KMS-11 (cell line): ENCODE results near the gene HINFP.

Source experiments
- H2AFZ ChIP-seq: fragments of 200-600 bp; sonication (generic); 2 replicates; pipeline ENCODE4 v1.6.1; 2016; ENCODE audit warnings: antibody characterized with exemption, mixed run types, low read depth
- H3K27ac ChIP-seq: fragments of 200-600 bp; sonication (generic); 2 replicates; pipeline ENCODE4 v1.6.1; 2016; ENCODE audit warnings: mild to moderate bottlenecking, mixed run types
- H3K27me3 ChIP-seq: fragments of 200-600 bp; sonication (generic); 2 replicates; pipeline ENCODE4 v1.6.1; 2017; ENCODE audit warnings: mild to moderate bottlenecking, low read depth, mixed run types, moderate library complexity; ENCODE audit not compliant: insufficient read depth
- H3K36me3 ChIP-seq: fragments of 200-600 bp; sonication (generic); 2 replicates; pipeline ENCODE4 v1.6.1; 2017; ENCODE audit warnings: mild to moderate bottlenecking, mixed run types; ENCODE audit not compliant: insufficient read depth
- H3K4me1 ChIP-seq: fragments of 200-600 bp; sonication (generic); 2 replicates; pipeline ENCODE4 v1.6.1; 2016; ENCODE audit warnings: mild to moderate bottlenecking, low read depth, mixed run types; ENCODE audit not compliant: poor library complexity, severe bottlenecking
- H3K4me2 ChIP-seq: fragments of 200-600 bp; sonication (generic); 2 replicates; pipeline ENCODE4 v1.7.0; 2016; ENCODE audit warnings: mild to moderate bottlenecking, mixed run types
- H3K4me3 ChIP-seq: fragments of 200-600 bp; sonication (generic); IDR thresholded peaks from 2 replicates; pipeline ENCODE4 v1.6.1; 2017; ENCODE audit warnings: low read depth, low read length, mixed read lengths; ENCODE audit not compliant: insufficient read depth
- H3K79me2 ChIP-seq: fragments of 200-600 bp; sonication (generic); 2 replicates; pipeline ENCODE4 v1.6.1; 2016; ENCODE audit warnings: low read depth, mixed run types; ENCODE audit not compliant: insufficient read depth
- H3K9ac ChIP-seq: fragments of 200-600 bp; sonication (generic); 2 replicates; pipeline ENCODE4 v1.6.1; 2016; ENCODE audit warnings: mild to moderate bottlenecking, mixed run types
- H4K20me1 ChIP-seq: fragments of 200-600 bp; sonication (generic); 2 replicates; pipeline ENCODE4 v1.6.1; 2016; ENCODE audit warnings: mild to moderate bottlenecking, mixed run types; ENCODE audit not compliant: insufficient read depth
- TF ChIP-seq, protein P1 (sequence below): fragments of 200-600 bp; sonication (generic); conservative IDR thresholded peaks from 2 replicates; pipeline ENCODE4 v1.6.1; 2017; ENCODE audit warnings: low read depth, mild to moderate bottlenecking, antibody characterized with exemption, low read length, moderate library complexity, mixed read lengths

Gene HINFP

DNA sequence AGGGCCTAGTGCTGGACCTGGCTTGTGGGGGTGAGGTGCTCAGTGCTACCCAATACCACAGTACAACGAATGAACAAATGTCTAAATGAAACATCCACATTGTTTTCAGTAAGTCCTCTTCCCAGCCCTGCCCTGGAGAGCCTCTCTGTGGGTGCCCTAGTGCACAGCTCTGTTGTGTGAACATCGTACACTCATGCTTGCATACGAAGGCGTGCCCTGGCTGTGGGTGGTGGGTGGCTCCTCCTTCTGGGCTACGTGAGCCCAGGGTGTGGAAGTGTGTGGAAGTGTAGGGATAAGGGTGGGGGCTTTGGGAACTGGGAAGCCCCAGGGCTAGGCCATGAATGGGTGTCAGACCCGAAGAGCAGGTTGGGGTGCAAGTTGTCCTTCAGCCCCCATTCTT, 46.6 kb downstream of the HINFP start:
- H3K79me2 ChIP-seq, result no peaks in the 10 kb centered on the region
- H3K4me3 ChIP-seq, result no peak overlapping the region
- no peak overlapping the region for H3K4me2 ChIP-seq
- H3K27me3 ChIP-seq, result no peaks in the 10 kb centered on the region
- no peaks in the 10 kb centered on the region for H4K20me1 ChIP-seq
- H3K27ac ChIP-seq, result no peak overlapping the region
- H2AFZ ChIP-seq, result no peak overlapping the region
- TF ChIP-seq, protein P1, sequence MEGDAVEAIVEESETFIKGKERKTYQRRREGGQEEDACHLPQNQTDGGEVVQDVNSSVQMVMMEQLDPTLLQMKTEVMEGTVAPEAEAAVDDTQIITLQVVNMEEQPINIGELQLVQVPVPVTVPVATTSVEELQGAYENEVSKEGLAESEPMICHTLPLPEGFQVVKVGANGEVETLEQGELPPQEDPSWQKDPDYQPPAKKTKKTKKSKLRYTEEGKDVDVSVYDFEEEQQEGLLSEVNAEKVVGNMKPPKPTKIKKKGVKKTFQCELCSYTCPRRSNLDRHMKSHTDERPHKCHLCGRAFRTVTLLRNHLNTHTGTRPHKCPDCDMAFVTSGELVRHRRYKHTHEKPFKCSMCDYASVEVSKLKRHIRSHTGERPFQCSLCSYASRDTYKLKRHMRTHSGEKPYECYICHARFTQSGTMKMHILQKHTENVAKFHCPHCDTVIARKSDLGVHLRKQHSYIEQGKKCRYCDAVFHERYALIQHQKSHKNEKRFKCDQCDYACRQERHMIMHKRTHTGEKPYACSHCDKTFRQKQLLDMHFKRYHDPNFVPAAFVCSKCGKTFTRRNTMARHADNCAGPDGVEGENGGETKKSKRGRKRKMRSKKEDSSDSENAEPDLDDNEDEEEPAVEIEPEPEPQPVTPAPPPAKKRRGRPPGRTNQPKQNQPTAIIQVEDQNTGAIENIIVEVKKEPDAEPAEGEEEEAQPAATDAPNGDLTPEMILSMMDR, result no peak
- no peak overlapping the region for H3K9ac ChIP-seq
- H3K4me1 ChIP-seq, result no peaks in the 10 kb centered on the region
- no peaks in the 10 kb centered on the region for H3K36me3 ChIP-seq

DNA sequence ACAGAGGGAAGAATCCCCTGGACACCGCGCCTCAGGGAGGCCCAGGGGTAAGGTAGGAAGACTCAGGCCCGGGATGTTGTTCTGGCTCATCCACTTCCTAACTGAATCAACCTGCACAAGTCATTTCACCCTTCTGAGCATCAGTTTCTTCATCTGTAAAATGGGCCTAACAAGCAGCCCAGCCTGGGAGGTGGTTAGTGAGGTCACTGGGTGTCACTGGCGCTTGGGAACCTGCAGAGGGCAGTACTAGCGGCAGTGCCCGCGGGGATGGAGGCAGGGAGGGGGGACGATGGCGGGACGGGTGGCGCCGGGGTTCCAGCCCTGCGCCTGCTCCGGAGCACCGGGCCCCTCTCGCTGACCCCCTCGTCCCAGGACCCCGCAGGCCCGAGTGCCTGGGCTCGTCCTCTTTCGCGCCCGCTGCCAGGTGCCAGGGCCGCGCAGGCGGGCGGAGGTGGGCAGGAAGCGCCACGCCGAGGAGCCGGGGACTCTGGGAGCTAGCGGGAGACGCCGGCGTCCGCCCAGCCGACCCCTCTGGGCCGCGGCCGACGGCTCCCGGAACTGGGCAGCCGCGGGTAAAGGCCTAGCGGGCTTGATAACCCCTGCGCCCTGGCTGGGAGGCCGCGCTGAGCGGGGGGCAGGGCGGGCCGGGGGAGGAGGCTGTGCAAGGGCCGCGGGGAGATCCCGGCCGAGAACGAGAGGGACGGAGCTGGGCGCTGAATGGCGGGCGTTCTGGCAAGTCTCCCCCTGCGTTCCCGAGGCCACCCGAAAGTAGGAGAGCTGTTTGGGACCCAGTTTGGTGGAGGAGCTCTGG, 47.3 kb downstream of the HINFP start, which contains the start of gene NLRX1:
TSS of gene NLRX1 (plus strand) at position 255 of the 811 bp plus-strand sequence. CDS start 2,679 bp downstream, outside the sequence.
- no peak within 1 kb of the TSS for H3K4me3 ChIP-seq
- H3K4me2 ChIP-seq, result peak within 1 kb of the TSS; percentile 60
- TF ChIP-seq, protein P1, result peak; percentile 64
- peak within 1 kb of the TSS; percentile 86 for H3K9ac ChIP-seq
- H4K20me1 ChIP-seq, result no peaks in the 10 kb centered on the region
- no peaks in the 10 kb centered on the region for H3K27me3 ChIP-seq
- H3K4me1 ChIP-seq, result no peaks in the 10 kb centered on the region
- H2AFZ ChIP-seq, result peak within 1 kb of the TSS; percentile 75
- no peaks in the 10 kb centered on the region for H3K36me3 ChIP-seq
- H3K27ac ChIP-seq, result peak within 1 kb of the TSS; percentile 51
- no peaks in the 10 kb centered on the region for H3K79me2 ChIP-seq

DNA sequence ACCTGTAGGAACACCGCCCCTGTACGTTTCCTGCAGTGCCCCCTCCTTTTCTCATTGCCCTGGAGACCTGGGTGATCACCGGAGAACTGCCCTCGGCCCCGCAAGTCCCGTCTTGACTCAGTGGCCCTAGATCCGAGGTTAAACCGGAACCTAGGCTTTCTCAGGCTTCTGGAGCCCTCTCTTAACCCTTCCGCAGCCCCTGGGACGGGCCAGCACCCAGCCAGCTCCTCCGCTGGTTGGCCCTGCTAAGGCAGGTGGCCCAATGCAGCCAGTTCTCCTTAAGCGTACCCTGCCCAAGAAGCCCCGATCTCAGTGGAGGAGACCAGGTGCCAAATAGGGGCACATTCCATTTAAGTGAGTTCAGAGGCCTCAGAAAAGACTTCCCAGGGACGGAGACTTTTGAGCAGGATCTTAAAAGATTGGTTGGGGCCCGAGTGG, 47.9 kb downstream of the HINFP start:
- Histone ChIP-seq H3K36me3 (no peaks in the 10 kb centered on the region), H3K9ac (peak overlapping the region; percentile 86; the same call in 1 of the 2 replicates), H3K27ac (no peak overlapping the region), H4K20me1 (no peaks in the 10 kb centered on the region), H3K4me2 (peak overlapping the region; percentile 60), H3K79me2 (no peaks in the 10 kb centered on the region), H3K4me1 (no peaks in the 10 kb centered on the region), H3K27me3 (no peaks in the 10 kb centered on the region), H3K4me3 (no peak overlapping the region), H2AFZ (peak overlapping the region; percentile 75)
- TF ChIP-seq, protein P1, result no peak

DNA sequence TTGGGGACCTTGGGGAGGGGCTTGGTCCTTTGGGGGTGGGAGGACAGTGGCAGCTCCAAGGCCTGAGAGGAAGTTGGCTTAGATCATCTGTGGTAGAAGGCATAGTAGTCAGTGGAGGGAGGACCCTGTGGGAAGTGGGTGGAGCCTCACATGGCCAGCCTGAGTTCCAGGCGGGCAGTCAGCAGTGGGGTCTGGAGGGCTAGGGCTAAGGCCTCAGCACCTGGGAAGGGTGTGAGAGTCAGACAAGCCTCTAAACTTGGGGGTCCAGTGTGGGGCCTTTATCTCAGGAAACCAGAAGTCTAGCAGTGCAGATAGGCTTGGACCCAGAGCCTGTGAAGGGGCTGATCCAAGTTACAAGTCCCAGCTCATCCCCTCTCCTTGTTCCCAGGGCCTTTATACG, 51.1 kb downstream of the HINFP start:
- no peak overlapping the region for H3K9ac ChIP-seq
- no peak overlapping the region for H2AFZ ChIP-seq
- H3K4me1 ChIP-seq, result no peaks in the 10 kb centered on the region
- H3K79me2 ChIP-seq, result no peaks in the 10 kb centered on the region
- no peaks in the 10 kb centered on the region for H3K27me3 ChIP-seq
- H4K20me1 ChIP-seq, result no peaks in the 10 kb centered on the region
- TF ChIP-seq, protein P1, result no peak
- H3K27ac ChIP-seq, result no peak overlapping the region
- H3K4me3 ChIP-seq, result no peak overlapping the region
- H3K4me2 ChIP-seq, result no peak overlapping the region
- no peaks in the 10 kb centered on the region for H3K36me3 ChIP-seq
